VCaP (cell line): Measurements from ENCODE around the gene TOR2A.

Experiments
- H3K27ac ChIP-seq: fragments of 450-650 bp; 2 replicates; pipeline ENCODE4 v1.5.1; 2017
- CTCF ChIP-seq: fragments of 450-650 bp; conservative IDR thresholded peaks from 2 replicates; pipeline ENCODE4 v1.5.1; 2017; ENCODE audit warnings: mild to moderate bottlenecking, moderate library complexity

The TOR2A gene

GRCh38 chr9:127749090-127749787 is 14.1 kb upstream of the TOR2A start:
- TF ChIP-seq CTCF, result no peak
- no peak overlapping the region for H3K27ac ChIP-seq

GRCh38 chr9:127746959-127747569 is 12.0 kb upstream of the TOR2A start:
- TF ChIP-seq CTCF, result no peak

GRCh38 chr9:127744398-127745110 is 9.5 kb upstream of the TOR2A start:
- no peak for TF ChIP-seq CTCF
- no peak overlapping the region for H3K27ac ChIP-seq

More at GRCh38 chr9:127746959-127747569, 12.0 kb upstream of the TOR2A start:
- no peak overlapping the region for H3K27ac ChIP-seq

GRCh38 chr9:127742435-127743088 is 7.5 kb upstream of the TOR2A start:
- TF ChIP-seq CTCF, result no peak
- H3K27ac ChIP-seq, result no peak overlapping the region

GRCh38 chr9:127741831-127742434 is 6.8 kb upstream of the TOR2A start:
- no peak for TF ChIP-seq CTCF
- H3K27ac ChIP-seq, result no peak overlapping the region

- TF ChIP-seq CTCF, result no peak
- no peak overlapping the region for H3K27ac ChIP-seq
These were observed 4.7 kb upstream of the TOR2A start for GRCh38 chr9:127739614-127740330.
